ENCODE data around the gene NPAS2. TPM values are rescaled to one million over a fixed set of nuclear protein-coding genes. Genes with fewer than 3 reads are reported as not detected.

NPAS2 gene
- total RNA-seq, 1 experiment from 2014 or later: 20.4 TPM

Other genes starting within 250 kb of the NPAS2 start
- 1,340 TPM for gene RPL31, start 182.2 kb downstream of the NPAS2 start, total RNA-seq (2021; ENCODE audit: unreplicated experiment)

All from HCT116 (cell line).